Liver (tissue), 3 donors: ENCODE results near the gene SHC1.

Source experiments
- CTCF ChIP-seq: fragments of 150-350 bp; IDR thresholded peaks from 2 replicates; pipeline ENCODE4 v1.5.1; 2017; ENCODE audit warnings: improper control_type of control experiment, low read depth, low read length; ENCODE audit not compliant: missing input control
- GABPA ChIP-seq, 2 donors: IDR thresholded peaks in 1 of 2; conservative IDR thresholded peaks in 1 of 2; 2 replicates each; pipeline ENCODE4 v1.6.1; 2016; ENCODE audit warnings: antibody characterized with exemption in 2 of 2, mild to moderate bottlenecking in 1 of 2, moderate library complexity in 1 of 2
- JUND ChIP-seq, 2 donors: IDR thresholded peaks; 2 replicates each; pipeline ENCODE4 v1.6.1; 2016; ENCODE audit warnings: antibody characterized with exemption in 2 of 2
- MAX ChIP-seq: IDR thresholded peaks from 2 replicates; pipeline ENCODE4 v1.6.1; 2016; ENCODE audit warnings: antibody characterized with exemption
- RAD21 ChIP-seq, 2 donors: IDR thresholded peaks; 2 replicates each; pipeline ENCODE4 v1.6.1; 2016; ENCODE audit warnings: antibody characterized with exemption in 2 of 2, mild to moderate bottlenecking in 2 of 2
- REST ChIP-seq: IDR thresholded peaks from 2 replicates; pipeline ENCODE4 v1.6.1; 2016; ENCODE audit warnings: antibody characterized with exemption, mild to moderate bottlenecking
- SP1 ChIP-seq: IDR thresholded peaks from 2 replicates; pipeline ENCODE4 v1.6.1; 2018; ENCODE audit warnings: antibody characterized with exemption, mild to moderate bottlenecking
- TAF1 ChIP-seq: conservative IDR thresholded peaks from 2 replicates; pipeline ENCODE4 v1.6.1; 2016; ENCODE audit warnings: antibody characterized with exemption, mild to moderate bottlenecking
- YY1 ChIP-seq: IDR thresholded peaks from 2 replicates; pipeline ENCODE4 v1.6.1; 2016; ENCODE audit warnings: antibody characterized with exemption, mild to moderate bottlenecking
- ZBTB33 ChIP-seq: IDR thresholded peaks from 2 replicates; pipeline ENCODE4 v1.6.1; 2016; ENCODE audit warnings: antibody characterized with exemption
- donor health status: healthy.
- donor health status: healthy.

GRCh38 chr1:155003766-155004351 lies 33.3 kb upstream of the SHC1 start:
- TF ChIP-seq TAF1 (no peak), ZBTB33 (peak; percentile 10), CTCF (no peak), YY1 (no peak), JUND (IDR thresholded peaks at IDR 0.05) (no peak), MAX (no peak), SP1 (peak; percentile 51), RAD21 (IDR thresholded peaks at IDR 0.05) (no peak), REST (no peak), GABPA (IDR thresholded peaks at IDR 0.05 in 1 of 2, conservative IDR thresholded peaks at IDR 0.05 in 1 of 2) (peak; percentile 75 to 85)
